ENCODE results near the gene HBB.
"Not testable (repeated sequence)": the region's sequence is repeated elsewhere in the genome, so short reads cannot be mapped to it uniquely, and the experiment has no call there.

Gene HBB

DNA sequence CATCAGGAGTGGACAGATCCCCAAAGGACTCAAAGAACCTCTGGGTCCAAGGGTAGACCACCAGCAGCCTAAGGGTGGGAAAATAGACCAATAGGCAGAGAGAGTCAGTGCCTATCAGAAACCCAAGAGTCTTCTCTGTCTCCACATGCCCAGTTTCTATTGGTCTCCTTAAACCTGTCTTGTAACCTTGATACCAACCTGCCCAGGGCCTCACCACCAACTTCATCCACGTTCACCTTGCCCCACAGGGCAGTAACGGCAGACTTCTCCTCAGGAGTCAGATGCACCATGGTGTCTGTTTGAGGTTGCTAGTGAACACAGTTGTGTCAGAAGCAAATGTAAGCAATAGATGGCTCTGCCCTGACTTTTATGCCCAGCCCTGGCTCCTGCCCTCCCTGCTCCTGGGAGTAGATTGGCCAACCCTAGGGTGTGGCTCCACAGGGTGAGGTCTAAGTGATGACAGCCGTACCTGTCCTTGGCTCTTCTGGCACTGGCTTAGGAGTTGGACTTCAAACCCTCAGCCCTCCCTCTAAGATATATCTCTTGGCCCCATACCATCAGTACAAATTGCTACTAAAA is at the start of gene HBB:
Gene HBB, minus strand, starts transcription at position 340 of the 579 bp plus-strand sequence. Its CDS starts 50 bp downstream, at position 290.
- DNase-seq, result no peak

- no peak for DNase-seq
Measured at GRCh38 chr11:5275369-5276110, 48.7 kb upstream of the HBB start.

DNA sequence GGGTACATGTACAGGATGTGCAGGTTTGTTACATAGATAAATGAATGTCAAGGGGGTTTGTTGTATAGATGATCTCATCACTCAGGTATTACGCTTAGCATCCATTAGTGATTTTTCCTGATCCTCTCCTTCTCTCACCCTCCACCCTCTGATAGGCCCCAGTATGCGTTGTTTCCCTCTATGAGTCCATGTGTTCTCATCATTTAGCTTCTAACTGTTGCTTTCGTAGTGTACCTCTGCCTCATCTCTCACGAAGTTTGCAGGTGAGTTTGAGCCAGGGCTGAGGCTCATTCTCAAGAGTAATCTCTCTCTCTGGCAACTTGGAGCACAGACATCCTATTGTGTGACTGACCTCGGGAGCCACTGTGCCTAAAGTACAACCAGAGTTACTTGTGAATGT is 47.5 kb upstream of the HBB start:
- DNase-seq, result no peak

GRCh38 chr11:5272395-5273017 is 45.6 kb upstream of the HBB start:
- no peak for DNase-seq

DNA sequence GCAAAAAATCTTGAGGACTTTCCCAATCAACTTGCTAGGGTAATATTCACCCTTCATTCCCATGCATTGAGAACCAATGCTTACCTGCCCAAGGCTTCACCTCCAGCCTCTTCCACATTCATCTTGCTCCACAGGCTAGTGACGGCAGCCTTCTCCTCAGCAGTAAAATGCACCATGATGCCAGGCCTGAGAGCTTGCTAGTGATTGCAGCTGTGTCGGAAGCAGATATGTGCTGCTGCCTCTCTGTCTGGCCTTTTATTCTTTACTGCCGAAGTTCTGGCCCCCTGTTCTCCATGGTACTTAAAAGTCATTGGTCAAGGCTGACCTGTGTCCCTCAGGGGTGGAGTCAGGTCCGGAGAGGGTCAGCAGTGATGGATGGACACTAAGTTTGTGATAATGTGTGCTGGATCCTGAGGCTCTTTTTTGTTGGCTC is 42.9 kb upstream of the HBB start, which contains the start of gene HBE1:
Gene HBE1, minus strand, starts transcription at position 231 of the 433 bp plus-strand sequence. Its CDS starts 55 bp downstream, at position 176.
- no peak for DNase-seq

DNA sequence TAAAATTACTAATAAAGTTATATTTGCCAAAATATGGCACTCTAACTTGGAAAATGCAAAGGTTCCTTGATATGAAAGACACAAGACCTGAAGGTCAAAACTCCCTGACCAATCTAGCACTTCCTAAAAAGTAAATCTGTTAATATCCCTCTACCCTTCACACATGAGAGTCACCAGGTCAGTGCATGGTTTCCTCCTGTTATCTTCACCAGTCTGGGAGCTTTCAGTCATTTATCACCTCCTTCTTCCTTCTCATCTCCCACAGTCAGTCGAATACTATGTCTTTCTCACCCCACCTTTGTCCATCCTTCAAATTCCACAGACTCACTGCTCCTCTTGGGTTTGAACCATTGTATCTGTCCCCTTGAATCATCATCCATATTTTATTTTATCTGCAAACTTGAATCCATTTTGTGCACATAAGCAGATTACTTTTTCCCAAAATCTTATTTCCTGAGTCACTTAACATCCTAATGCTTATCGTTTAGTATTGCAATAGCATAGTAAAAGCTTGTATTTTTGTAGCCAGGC is 40.2 kb upstream of the HBB start:
- no peak for DNase-seq

DNA sequence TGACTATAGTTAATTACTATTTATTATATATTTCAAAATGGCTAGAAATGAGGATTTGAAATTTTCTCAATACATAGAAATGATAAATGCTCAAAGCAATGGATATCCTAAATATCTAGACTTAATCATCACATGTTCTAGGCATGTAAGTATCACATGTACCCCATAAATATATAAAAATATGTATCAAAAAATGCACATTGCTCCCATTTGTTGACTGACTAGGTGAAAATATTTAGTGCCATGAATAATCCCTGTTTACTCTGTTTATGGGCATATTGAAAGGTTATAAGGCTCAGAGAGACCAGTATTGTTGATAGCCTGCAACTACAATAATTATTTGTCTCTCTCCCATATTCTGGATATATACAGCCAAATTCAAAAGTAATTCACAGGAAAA is 39.7 kb upstream of the HBB start:
- DNase-seq, result no peak

DNA sequence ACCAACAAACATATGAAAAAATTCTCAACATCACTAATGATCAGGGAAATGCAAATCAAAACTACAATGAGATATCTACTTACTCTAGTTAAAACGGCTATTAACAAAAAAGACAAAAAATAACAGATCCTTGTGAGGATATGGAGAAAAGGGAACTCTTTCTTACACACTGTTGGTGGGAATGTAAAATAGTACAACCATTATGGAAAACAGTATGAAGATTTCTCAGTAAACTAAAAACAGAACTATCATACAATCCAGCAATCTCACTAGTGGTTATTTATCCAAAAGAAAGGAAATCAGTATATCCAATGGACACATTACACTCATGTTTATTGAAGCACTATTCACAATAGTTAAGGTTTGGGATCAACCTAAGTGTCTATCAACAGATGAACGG is 39.0 kb upstream of the HBB start:
- DNase-seq, result no peak

GRCh38 chr11:5258543-5259262 is 31.8 kb upstream of the HBB start:
- no peak for DNase-seq

- no peak for DNase-seq
Measured at GRCh38 chr11:5257296-5257695, 30.4 kb upstream of the HBB start.

- not testable (repeated sequence) for DNase-seq
Measured at GRCh38 chr11:5254646-5255413, 28.0 kb upstream of the HBB start, which contains the start of gene HBG2. Gene HBG2 (minus strand): TSS chr11:5254781. CDS start chr11:5254728, 53 bp downstream.

GRCh38 chr11:5254023-5254422 is 27.2 kb upstream of the HBB start:
- DNase-seq, result not testable (repeated sequence)

DNA sequence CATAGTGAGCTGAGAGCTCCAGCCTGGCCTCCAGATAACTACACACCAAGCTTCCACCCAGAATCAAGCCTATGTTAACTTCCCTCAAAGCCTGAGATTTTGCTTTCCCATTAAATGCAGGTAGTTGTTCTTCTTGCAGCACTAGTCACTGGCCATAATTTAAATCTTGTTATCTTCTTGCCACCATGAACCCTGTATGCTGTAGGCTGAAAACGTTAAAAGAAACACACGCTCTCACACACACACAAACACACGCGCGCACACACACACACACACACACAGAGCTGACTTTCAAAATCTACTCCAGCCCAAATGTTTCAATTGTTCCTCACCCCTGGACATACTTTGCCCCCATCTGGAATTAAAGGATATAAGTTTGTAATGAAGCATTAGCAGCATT is 26.6 kb upstream of the HBB start:
- DNase-seq, result not testable (repeated sequence)

- no peak for DNase-seq
Measured at GRCh38 chr11:5252919-5253265, 26.0 kb upstream of the HBB start.

DNA sequence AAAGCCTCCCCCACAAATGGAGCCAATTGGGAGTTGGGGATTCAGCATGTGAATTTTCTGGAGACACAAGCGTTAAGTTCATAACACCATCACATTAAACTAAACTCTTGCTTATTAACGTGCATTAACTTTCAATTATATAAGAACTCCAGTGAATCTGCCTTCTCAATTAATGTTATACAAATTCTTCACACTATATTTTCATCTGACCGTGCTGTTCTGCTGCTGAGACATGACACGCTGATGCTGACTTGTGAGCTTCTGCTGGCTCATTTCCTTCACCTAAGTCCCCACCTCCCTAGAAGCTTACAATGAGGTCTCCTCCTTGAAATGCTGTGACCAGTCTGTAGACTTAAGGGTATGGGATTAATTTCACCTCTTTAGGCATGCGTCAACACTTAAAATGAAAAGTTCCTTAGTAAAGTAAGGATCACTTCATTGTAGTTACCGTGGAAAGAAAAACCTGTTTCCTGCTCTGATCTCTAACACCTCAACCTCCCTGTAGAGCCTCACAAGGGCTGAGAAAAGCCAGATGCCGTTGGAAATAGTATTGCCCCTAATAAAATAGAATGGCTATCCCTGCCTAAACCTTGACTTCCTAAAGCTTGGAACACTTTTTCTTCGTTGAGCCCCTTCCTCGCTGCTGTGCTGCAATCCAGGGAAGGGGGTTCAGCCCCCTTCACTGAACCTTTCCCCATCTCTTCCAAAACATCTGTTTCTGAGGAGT is 25.5 kb upstream of the HBB start:
- DNase-seq, result no peak

DNA sequence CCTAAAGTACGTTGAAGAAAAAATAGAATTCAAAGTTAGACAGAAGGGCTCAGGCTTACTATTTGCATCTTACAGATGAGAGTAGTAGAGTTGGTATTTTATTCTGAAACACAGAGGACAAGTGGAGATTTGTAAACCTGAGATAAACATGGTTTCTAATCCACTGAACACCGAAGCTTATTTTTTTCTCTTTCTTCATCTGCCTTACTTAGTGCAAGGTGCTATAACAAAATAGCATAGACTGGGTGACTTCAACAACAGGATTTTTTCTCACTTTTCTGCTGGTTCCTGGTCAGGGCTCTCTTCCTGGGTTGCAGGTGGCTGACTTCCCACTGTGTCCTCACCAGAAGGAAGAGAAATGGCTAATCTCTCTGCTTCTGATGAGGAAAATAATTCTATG is 24.9 kb upstream of the HBB start:
- DNase-seq, result no peak

DNA sequence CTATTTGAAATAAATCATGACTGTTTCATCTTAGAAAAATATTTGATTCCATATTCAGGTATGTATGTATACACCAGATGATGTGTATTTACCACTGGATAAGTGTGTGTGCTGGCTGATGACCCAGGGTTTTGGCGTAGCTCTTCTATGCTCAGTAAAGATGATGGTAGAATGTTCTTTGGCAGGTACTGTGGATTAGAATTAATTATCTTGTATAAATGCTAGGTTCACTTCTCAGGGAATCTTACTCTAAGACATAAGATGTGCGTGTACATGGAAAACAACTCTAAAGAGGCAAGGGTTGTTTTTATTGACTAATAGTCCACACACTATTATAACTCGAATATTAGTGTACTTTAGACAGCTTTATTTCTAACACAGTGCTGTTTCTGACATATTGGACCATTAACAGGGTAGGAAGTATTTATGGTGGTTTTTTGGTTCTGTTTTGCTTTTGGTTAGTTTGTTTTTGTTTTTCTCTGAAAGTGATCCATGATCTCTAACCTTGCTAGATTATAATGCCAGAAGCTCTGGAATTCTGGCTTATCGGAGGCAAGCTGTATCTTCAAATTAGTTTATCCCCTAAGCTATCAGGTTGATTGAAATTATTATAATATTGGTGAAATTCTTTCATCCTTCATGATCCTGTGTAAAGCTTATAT is 23.8 kb upstream of the HBB start:
- DNase-seq, result no peak

DNA sequence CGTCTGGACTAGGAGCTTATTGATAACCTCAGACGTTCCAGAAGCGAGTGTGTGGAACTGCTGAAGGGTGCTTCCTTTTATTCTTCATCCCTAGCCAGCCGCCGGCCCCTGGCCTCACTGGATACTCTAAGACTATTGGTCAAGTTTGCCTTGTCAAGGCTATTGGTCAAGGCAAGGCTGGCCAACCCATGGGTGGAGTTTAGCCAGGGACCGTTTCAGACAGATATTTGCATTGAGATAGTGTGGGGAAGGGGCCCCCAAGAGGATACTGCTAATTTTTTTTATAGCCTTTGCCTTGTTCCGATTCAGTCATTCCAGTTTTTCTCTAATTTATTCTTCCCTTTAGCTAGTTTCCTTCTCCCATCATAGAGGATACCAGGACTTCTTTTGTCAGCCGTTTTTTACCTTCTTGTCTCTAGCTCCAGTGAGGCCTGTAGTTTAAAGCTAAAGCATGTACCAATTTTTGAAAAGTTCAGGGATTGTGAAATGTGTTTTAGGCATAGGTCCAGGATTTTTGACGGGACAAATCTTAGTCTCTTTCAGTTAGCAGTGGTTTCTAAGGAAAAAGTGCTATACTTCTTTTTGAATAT is 23.0 kb upstream of the HBB start, which contains the start of gene HBG1:
Gene HBG1, minus strand, starts transcription at position 51 of the 590 bp plus-strand sequence. CDS start 53 bp downstream, outside the sequence.
- not testable (repeated sequence) for DNase-seq

DNA sequence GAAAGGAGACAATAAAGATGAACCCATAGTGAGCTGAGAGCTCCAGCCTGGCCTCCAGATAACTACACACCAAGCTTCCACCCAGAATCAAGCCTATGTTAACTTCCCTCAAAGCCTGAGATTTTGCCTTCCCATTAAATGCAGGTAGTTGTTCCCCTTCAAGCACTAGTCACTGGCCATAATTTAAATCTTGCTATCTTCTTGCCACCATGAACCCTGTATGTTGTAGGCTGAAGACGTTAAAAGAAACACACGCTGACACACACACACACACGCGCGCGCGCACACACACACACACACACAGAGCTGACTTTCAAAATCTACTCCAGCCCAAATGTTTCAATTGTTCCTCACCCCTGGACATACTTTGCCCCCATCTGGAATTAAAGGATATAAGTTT is 21.6 kb upstream of the HBB start:
- not testable (repeated sequence) for DNase-seq

- DNase-seq, result no peak
Measured at GRCh38 chr11:5247472-5248192, 20.8 kb upstream of the HBB start.
